H1 (cell line): ENCODE measurements around the gene SLC9A7. TPM values are rescaled to one million over a fixed set of nuclear protein-coding genes. Genes with fewer than 3 reads are reported as not detected.

Source experiments
- CTCF ChIA-PET: fragments of 300-600 bp; sonication (Branson Sonifier 250); formaldehyde crosslinking; loops from one replicate; lab custom pipeline; 2021; ENCODE audit not compliant: partially characterized antibody; lab: Charles Lee
- POLR2A ChIA-PET: fragments of 300-600 bp; sonication (Branson Sonifier 250); formaldehyde crosslinking; loops from one replicate; lab custom pipeline; 2021; ENCODE audit warnings: inconsistent platforms; ENCODE audit not compliant: partially characterized antibody; lab: Charles Lee
- DNase-seq, 2 experiments: peaks; one replicate each; pipeline versions ENCODE4 v3.0.0 to v3.0.0-alpha.2; 2010 to 2022; ENCODE audit warnings: low spot score in 2 of 2, low read depth in 1 of 2, mixed read lengths in 1 of 2
- FAIRE-seq: peaks from 2 replicates; lab custom pipeline; 2011; peaks lifted over from hg19 to GRCh38; lab: Jason Lieb, UNC
- H2AFZ ChIP-seq: 2 replicates; pipeline ENCODE4 v1.8.1; 2012; ENCODE audit warnings: low read length, inconsistent platforms
- H2AK5ac ChIP-seq: 2 replicates; pipeline ENCODE4 v1.6.1; 2013; ENCODE audit warnings: low read depth, low read length
- H2BK120ac ChIP-seq: replicated peaks from 2 replicates; pipeline ENCODE3; 2013; ENCODE audit warnings: low read depth, low read length, inconsistent platforms
- H2BK12ac ChIP-seq: 2 replicates; pipeline ENCODE4 v1.6.1; 2013; ENCODE audit warnings: low read depth, low read length
- H2BK15ac ChIP-seq: 2 replicates; pipeline ENCODE4 v1.6.1; 2013; ENCODE audit warnings: low read length
- H2BK20ac ChIP-seq: 2 replicates; pipeline ENCODE4 v1.6.1; 2013; ENCODE audit warnings: low read length
- H2BK5ac ChIP-seq: 2 replicates; pipeline ENCODE4 v1.6.1; 2013; ENCODE audit warnings: low read depth, low read length
- H3K14ac ChIP-seq: 2 replicates; pipeline ENCODE4 v1.6.1; 2013; ENCODE audit warnings: inconsistent platforms; ENCODE audit not compliant: insufficient read length
- H3K18ac ChIP-seq: 2 replicates; pipeline ENCODE4 v1.6.1; 2013; ENCODE audit warnings: low read length; ENCODE audit errors: extremely low read depth
- H3K23ac ChIP-seq: 2 replicates; pipeline ENCODE4 v1.6.1; 2013; ENCODE audit warnings: inconsistent platforms; ENCODE audit not compliant: insufficient read length
- H3K23me2 ChIP-seq: 2 replicates; pipeline ENCODE4 v1.6.1; 2013; ENCODE audit warnings: low read depth, low read length
- H3K27ac ChIP-seq: 2 replicates; pipeline ENCODE4 v1.6.1; 2011; ENCODE audit warnings: low read depth, low read length, inconsistent platforms
- H3K27me3 ChIP-seq, 4 experiments: replicated peaks in 1 of 4; 1 replicate in 1 of 4; 2 replicates in 3 of 4; pipeline versions ENCODE4 v1.6.1 to v1.8.1; 2011 to 2013; ENCODE audit warnings: low read length in 3 of 4, mild to moderate bottlenecking in 3 of 4, inconsistent platforms in 2 of 4, mixed read lengths in 2 of 4, moderate library complexity in 1 of 4; ENCODE audit not compliant: control insufficient read depth in 3 of 4, insufficient read depth in 3 of 4; ENCODE audit errors: extremely low read depth in 1 of 4
- H3K36me3 ChIP-seq, 4 experiments: 2 replicates each; pipeline versions ENCODE4 v1.6.1 to v1.8.1; 2011 to 2013; ENCODE audit warnings: mild to moderate bottlenecking in 4 of 4, low read length in 3 of 4, moderate library complexity in 2 of 4, control low read depth in 1 of 4, inconsistent platforms in 1 of 4; ENCODE audit not compliant: insufficient read depth in 4 of 4, control insufficient read depth in 2 of 4
- H3K4ac ChIP-seq: replicated peaks from 2 replicates; pipeline ENCODE3; 2013; ENCODE audit warnings: low read length, low read depth, mixed read lengths, inconsistent platforms; ENCODE audit not compliant: insufficient read length
- H3K4me1 ChIP-seq, 4 experiments: replicated peaks in 1 of 4; 1 replicate in 1 of 4; 2 replicates in 3 of 4; pipeline versions ENCODE4 v1.6.1 to v1.8.1; 2011 to 2013; ENCODE audit warnings: low read length in 3 of 4, inconsistent platforms in 2 of 4, mixed read lengths in 1 of 4; ENCODE audit not compliant: insufficient read depth in 4 of 4, control insufficient read depth in 3 of 4
- H3K4me2 ChIP-seq, 2 experiments: 2 replicates each; pipeline versions ENCODE4 v1.6.1 to v1.8.1; 2011 to 2013; ENCODE audit warnings: low read depth in 2 of 2, low read length in 2 of 2, control low read depth in 1 of 2, inconsistent platforms in 1 of 2, mild to moderate bottlenecking in 1 of 2; ENCODE audit not compliant: insufficient read depth in 1 of 2
- H3K4me3 ChIP-seq, 4 experiments: fragments of 200-600, 300-600 bp in 1 of 4; sonication (generic), shearing (Covaris generic), sonication (Bioruptor Twin) in 1 of 4; 2 replicates each; pipeline versions ENCODE4 v1.5.1 to v1.8.1; 2011 to 2016; ENCODE audit warnings: low read length in 4 of 4, low read depth in 3 of 4, control low read depth in 2 of 4, inconsistent platforms in 2 of 4, mild to moderate bottlenecking in 2 of 4, mixed read lengths in 1 of 4, moderate library complexity in 1 of 4; ENCODE audit not compliant: insufficient read depth in 2 of 4; ENCODE audit errors: extremely low read depth in 1 of 4
- H3K56ac ChIP-seq: replicated peaks from 2 replicates; pipeline ENCODE3; 2013; ENCODE audit warnings: low read depth, mild to moderate bottlenecking, mixed read lengths, low read length, inconsistent platforms; ENCODE audit not compliant: insufficient read length
- H3K79me1 ChIP-seq: 2 replicates; pipeline ENCODE4 v1.6.1; 2013; ENCODE audit warnings: low read depth, low read length, control low read depth
- H3K79me2 ChIP-seq, 2 experiments: 2 replicates each; pipeline versions ENCODE4 v1.6.1 to v1.8.1; 2012 to 2013; ENCODE audit warnings: low read length in 2 of 2, mild to moderate bottlenecking in 2 of 2, inconsistent platforms in 1 of 2; ENCODE audit not compliant: insufficient read depth in 2 of 2, control insufficient read depth in 1 of 2
- H3K9ac ChIP-seq, 4 experiments: replicated peaks in 1 of 4; 1 replicate in 1 of 4; 2 replicates in 3 of 4; pipeline versions ENCODE4 v1.6.1 to v1.8.1; 2011 to 2013; ENCODE audit warnings: low read depth in 3 of 4, low read length in 3 of 4, control low read depth in 2 of 4, mild to moderate bottlenecking in 2 of 4, moderate library complexity in 2 of 4, inconsistent platforms in 1 of 4; ENCODE audit errors: extremely low read depth in 1 of 4
- H3K9me3 ChIP-seq, 2 experiments: 2 replicates each; pipeline versions ENCODE4 v1.6.1 to v1.8.1; 2012 to 2013; ENCODE audit warnings: mild to moderate bottlenecking in 2 of 2, moderate library complexity in 2 of 2, control low read depth in 1 of 2, inconsistent platforms in 1 of 2, low read depth in 1 of 2, low read length in 1 of 2, mixed read lengths in 1 of 2; ENCODE audit not compliant: insufficient read depth in 2 of 2
- H4K20me1 ChIP-seq, 2 experiments: replicated peaks in 1 of 2; 2 replicates each; pipeline versions ENCODE3 to v1.8.1; 2011 to 2013; ENCODE audit warnings: inconsistent platforms in 2 of 2, low read length in 2 of 2, mild to moderate bottlenecking in 1 of 2; ENCODE audit not compliant: insufficient read depth in 2 of 2, control insufficient read depth in 1 of 2
- H4K5ac ChIP-seq: 2 replicates; pipeline ENCODE4 v1.6.1; 2013; ENCODE audit warnings: low read length, low read depth, mixed read lengths, inconsistent platforms; ENCODE audit not compliant: insufficient read length
- H4K8ac ChIP-seq: 2 replicates; pipeline ENCODE4 v1.8.0; 2013; ENCODE audit warnings: mild to moderate bottlenecking, moderate library complexity, low read length, inconsistent platforms; ENCODE audit not compliant: insufficient read depth; ENCODE audit errors: extremely low read depth
- H4K91ac ChIP-seq: replicated peaks from 2 replicates; pipeline ENCODE3; 2013; ENCODE audit warnings: low read length, mixed read lengths, inconsistent platforms; ENCODE audit not compliant: insufficient read length
- POLR2A ChIP-seq, 2 experiments: IDR thresholded peaks; 1 replicate in 1 of 2; 2 replicates in 1 of 2; pipeline ENCODE4 v1.6.1; 2011; ENCODE audit warnings: low read depth in 2 of 2, low read length in 2 of 2, mild to moderate bottlenecking in 2 of 2; ENCODE audit errors: control extremely low read depth in 1 of 2
- RXRA ChIP-seq: IDR thresholded peaks from 2 replicates; pipeline ENCODE4 v1.6.1; 2011; ENCODE audit warnings: low read depth, mild to moderate bottlenecking, low read length, moderate library complexity; ENCODE audit not compliant: insufficient read depth
- YY1 ChIP-seq: IDR thresholded peaks from 2 replicates; pipeline ENCODE4 v1.6.1; 2011; ENCODE audit warnings: low read depth, mild to moderate bottlenecking, low read length
- ZNF274 ChIP-seq: IDR thresholded peaks from 2 replicates; pipeline ENCODE4 v1.7.0; 2012; ENCODE audit warnings: low read length, borderline replicate concordance; ENCODE audit errors: extremely low read depth
- WGBS, 2 experiments: shearing (Covaris generic) in 1 of 2; methylation state at CpG; one replicate each; pipeline versions ENCODE4 v1.1.6 to v1.1.7; 2013 to 2015; ENCODE audit warnings: low lambda C conversion rate in 2 of 2, mixed read lengths in 2 of 2, inconsistent platforms in 1 of 2, low coverage in 1 of 2, missing lambda C conversion rate in 1 of 2; ENCODE audit not compliant: insufficient replicate concordance in 2 of 2, insufficient coverage in 1 of 2, insufficient read length in 1 of 2; ENCODE audit errors: extremely low coverage in 1 of 2, missing lambda C conversion rate in 1 of 2; 5-methylcytosine and 5-hydroxymethylcytosine counted together
- polyA plus RNA-seq, 7 experiments: library from polyadenylated mRNA; depleted of rRNA in 3 of 7; stranded (reverse) in 5 of 7; unstranded in 2 of 7; fragments of >200 nt in 5 of 7; fragments of 200-250 nt in 2 of 7; gene quantifications; 1 replicate in 5 of 7; 2 replicates in 1 of 7; 4 replicates in 1 of 7; pipeline versions ENCODE4 v1.2.1 to v1.2.3, GENCODE V29; 2011 to 2013; ENCODE audit warnings: missing spikeins in 2 of 7, mixed read lengths in 2 of 7
- total RNA-seq: library from RNA; stranded (reverse); fragmentation: NEBNext Ultra II Directional; extraction: Animal tissue kit (Norgen Biotek cat#: 25700); gene quantifications from 2 replicates; pipeline ENCODE4 v1.2.1, GENCODE V29; 2021
- TF ChIP-seq, protein P1 (sequence below): IDR thresholded peaks from 2 replicates; pipeline ENCODE4 v1.6.1; 2012; ENCODE audit warnings: low read length, inconsistent platforms

SLC9A7 gene
- total and polyA plus RNA-seq, 2 of the 8 experiments (the other 6 are each of a cell fraction or from before 2014, with no cell fraction given): 6.7 to 17.2 TPM

DNA sequence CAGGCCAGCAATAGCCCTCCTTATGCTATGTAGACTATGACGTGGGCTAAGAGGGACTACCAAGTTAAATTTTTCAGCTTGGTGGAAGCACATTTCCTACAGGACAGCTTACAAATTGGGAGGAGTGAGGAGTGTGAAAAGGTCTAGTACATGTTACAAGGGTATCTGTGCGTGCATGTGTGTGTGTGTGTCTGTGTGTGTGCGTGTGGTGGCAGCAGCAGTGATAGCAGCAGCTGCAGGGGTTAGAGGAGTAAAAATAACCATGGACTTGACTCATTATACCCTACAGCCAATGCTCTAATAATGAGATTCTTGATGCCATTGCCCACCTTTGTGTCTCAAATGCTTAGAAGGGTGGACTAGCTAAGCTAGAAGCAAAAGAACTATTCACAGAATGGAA is 88.6 kb downstream of the SLC9A7 start:
- FAIRE-seq (no peak), DNase-seq (no peak)
- Histone ChIP-seq H2AK5ac (no peak overlapping the region), H4K91ac (no peak overlapping the region), H3K4me3 (no peak overlapping the region), H4K8ac (no peak overlapping the region), H3K23me2 (no peaks in the 10 kb centered on the region; the same call in 1 of the 2 replicates), H3K27ac (no peak overlapping the region), H2BK120ac (no peak overlapping the region), H3K79me1 (no peaks in the 10 kb centered on the region), H2AFZ (no peak overlapping the region), H3K27me3 (no peaks in the 10 kb centered on the region), H4K5ac (no peak overlapping the region), H3K79me2 (no peaks in the 10 kb centered on the region), H2BK20ac (no peak overlapping the region), H3K56ac (no peak overlapping the region), H3K9ac (no peak overlapping the region), H3K14ac (no peak overlapping the region), H4K20me1 (no peaks in the 10 kb centered on the region), H3K18ac (no peak overlapping the region), H3K9me3 (no peaks in the 10 kb centered on the region), H2BK15ac (no peak overlapping the region), H3K4ac (no peak overlapping the region), H2BK12ac (no peak overlapping the region), H3K23ac (no peak overlapping the region), H2BK5ac (no peak overlapping the region), H3K4me1 (no peaks in the 10 kb centered on the region), H3K36me3 (no peaks in the 10 kb centered on the region), H3K4me2 (no peak overlapping the region)
- 100% methylated on average over 3 of the region's 3 CpGs; no CpG with 5 or more reads in 1 of the 2 experiments for WGBS, 2 experiments
- TF ChIP-seq ZNF274 (no peak), YY1 (no peak), POLR2A (IDR thresholded peaks at IDR 0.05; ENCODE audit: control extremely low read depth in 1 of 2, low read depth in 2 of 2, low read length in 2 of 2) (no peak), RXRA (no peak)
- TF ChIP-seq, protein P1, sequence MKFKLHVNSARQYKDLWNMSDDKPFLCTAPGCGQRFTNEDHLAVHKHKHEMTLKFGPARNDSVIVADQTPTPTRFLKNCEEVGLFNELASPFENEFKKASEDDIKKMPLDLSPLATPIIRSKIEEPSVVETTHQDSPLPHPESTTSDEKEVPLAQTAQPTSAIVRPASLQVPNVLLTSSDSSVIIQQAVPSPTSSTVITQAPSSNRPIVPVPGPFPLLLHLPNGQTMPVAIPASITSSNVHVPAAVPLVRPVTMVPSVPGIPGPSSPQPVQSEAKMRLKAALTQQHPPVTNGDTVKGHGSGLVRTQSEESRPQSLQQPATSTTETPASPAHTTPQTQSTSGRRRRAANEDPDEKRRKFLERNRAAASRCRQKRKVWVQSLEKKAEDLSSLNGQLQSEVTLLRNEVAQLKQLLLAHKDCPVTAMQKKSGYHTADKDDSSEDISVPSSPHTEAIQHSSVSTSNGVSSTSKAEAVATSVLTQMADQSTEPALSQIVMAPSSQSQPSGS: no peak
- ChIA-PET POLR2A (no interaction called here), CTCF (interaction anchor here (0.9 to 1.3 kb wide), 2 partner anchors 16 to 18 kb away, joined by 3 read pairs; no protein-coding TSS in a partner anchor)
